Kasumi-1 (cell line): ENCODE data around the gene BAHCC1.

Source experiments
- DNase-seq, 2 experiments: peaks; one replicate each; lab custom pipeline; 2025; lab: John Stamatoyannopoulos, UW

Gene BAHCC1

DNA sequence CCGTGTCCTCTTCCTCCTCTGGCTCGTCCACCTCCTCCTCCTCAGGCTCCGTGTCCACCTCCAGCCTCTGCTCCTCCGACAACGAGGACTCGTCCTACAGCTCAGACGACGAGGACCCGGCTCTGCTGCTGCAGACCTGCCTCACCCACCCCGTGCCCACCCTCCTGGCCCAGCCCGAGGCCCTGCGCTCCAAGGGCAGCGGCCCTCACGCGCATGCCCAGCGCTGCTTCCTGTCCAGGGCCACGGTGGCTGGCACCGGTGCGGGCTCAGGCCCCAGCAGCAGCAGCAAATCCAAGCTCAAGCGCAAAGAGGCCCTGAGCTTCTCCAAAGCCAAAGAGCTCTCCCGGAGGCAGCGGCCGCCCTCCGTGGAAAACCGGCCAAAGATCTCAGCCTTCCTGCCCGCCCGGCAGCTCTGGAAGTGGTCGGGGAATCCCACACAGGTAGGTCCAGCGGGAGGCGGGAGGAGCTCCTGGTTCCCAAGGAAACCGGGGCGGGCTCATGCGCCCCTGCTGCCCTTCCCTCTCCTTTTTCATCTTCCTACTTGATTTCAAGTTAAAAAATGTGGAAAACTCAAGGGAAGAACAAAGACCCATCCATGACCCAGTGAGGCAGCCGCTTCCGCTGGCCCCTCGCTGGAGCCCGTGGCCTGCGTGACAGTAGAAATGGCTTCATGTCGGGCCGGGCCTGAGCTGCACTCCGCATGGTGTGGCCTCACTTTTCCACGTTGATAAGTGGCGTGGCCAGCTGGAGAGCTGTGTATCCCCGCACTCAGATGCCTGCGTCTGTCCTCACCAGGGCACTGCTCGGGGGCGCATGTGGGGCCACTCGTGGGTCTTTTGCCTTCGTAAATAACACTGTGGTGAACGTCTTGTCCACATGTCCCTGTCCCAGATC is 66.6 kb downstream of the BAHCC1 start:
- no peak for DNase-seq

DNA sequence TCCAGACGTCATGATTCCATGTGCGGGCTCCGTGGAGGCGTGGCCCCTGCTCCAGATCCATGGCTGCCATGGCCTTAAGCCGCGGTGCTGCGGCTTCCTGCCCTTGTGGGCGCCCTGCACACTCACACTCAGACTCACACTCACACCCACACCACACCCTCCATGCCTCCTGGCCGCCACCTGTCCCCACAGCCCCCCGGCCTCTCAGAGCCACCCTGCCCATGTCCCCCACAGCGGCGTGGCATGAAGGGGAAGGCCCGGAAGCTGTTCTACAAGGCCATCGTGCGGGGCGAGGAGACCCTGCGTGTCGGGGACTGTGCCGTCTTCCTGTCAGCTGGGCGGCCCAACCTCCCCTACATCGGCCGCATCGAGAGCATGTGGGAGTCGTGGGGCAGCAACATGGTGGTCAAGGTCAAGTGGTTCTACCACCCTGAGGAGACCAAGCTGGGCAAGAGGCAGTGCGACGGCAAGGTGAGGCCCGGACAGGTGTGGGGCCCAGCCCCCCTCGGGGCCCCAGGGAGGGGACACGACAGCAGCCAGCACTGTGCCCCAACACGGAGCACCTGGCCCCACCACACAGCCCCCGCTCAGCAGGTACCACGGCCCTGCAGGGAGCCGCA is 67.4 kb downstream of the BAHCC1 start:
- no peak for DNase-seq

DNA sequence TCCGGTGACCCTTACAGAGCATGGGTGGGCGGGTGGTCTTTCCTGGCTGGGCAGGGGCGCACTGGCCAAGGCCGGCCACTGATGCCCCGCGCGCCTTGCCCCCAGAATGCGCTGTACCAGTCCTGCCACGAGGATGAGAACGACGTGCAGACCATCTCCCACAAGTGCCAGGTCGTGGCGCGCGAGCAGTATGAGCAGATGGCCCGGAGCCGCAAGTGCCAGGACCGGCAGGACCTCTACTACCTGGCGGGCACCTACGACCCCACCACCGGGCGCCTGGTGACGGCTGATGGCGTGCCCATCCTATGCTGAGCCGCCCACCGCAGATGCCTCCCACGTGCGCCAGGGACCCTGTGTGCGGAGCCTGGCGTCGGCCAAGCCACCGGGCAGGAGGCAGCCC is 68.2 kb downstream of the BAHCC1 start:
- DNase-seq = no peak

DNA sequence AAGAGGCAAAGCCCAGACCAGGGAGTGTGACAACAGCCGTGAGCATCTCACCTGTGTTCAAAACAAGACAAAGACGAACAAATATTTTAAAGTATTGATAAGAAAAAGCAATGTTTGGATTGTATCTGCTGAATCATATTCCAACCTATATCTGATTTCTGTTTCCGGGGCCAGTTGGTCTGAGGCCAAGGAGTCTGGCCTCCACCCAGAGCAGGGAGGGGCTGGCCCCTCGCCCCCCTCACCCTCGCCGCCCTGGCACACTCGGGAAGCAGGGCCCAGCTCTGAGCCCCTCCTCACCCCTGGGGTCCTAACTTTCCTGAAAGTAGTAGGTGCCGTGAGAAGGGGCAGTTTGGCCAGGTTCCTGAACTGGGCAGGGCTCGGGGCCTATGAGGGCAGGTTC is 69.3 kb downstream of the BAHCC1 start:
- no peak for DNase-seq

DNA sequence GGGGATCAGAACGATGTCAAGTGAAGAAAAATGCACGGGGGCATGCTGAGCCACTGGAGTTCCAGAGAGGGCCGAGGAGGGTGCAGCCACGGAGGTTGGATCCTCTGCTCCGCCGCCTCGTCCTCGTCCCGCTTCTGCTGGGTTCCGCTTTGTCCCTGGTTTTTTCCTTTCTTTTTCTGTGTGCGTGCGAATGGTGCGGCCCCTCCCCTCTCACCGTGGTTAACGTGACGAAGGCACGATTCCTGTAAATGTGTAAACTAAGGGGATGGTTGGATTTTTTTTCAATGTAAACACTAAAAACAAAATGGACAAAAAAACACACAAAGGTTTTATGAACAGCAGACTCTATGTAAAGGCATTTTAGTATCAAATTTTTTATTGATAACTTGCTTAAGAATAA is 70.7 kb downstream of the BAHCC1 start:
- no peak for DNase-seq

DNA sequence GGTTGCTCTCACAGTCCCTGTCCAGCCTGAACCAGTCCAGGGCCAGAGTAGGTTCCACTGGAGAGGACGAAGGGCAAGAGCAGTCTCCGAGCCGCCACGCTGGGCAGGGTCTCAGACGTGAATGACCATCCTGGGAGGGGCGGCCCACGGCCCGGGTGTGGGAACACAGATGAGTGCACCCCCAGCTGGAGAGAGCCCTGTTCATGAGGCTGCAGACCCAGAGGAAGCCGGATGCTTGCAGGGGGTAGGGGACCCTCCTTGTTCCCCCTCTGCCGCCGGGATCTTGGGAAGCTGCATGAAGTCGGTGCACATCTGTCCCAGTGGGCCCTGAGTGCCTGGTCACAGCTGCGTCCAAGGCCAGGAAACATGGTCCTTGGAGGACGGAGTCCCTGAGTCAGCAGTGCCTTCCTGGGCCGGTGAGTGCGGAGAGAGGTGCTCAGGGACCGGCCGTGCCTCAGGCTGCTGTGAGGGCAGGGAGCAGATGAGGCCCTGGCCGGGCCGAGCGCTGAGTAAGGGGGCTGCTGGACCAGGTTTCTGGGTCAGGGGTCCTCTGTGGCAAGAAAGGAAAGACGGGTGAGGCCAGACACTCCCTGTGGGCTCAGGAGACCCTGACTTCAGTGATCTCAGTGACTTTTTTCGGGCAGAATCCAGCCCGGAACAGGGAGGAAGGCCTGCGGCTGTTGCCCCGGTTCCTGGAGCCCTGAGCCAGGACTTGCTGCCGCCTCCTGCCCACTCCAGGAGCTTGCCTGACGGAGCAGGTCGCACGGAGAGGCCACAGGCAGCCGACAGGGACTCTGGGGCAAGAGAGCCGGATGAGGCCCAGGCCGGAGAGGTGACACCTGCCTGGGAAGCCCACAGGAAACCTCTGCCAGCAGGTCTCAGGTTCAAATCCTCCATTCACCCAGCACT is 71.6 kb downstream of the BAHCC1 start:
- DNase-seq = no peak

DNA sequence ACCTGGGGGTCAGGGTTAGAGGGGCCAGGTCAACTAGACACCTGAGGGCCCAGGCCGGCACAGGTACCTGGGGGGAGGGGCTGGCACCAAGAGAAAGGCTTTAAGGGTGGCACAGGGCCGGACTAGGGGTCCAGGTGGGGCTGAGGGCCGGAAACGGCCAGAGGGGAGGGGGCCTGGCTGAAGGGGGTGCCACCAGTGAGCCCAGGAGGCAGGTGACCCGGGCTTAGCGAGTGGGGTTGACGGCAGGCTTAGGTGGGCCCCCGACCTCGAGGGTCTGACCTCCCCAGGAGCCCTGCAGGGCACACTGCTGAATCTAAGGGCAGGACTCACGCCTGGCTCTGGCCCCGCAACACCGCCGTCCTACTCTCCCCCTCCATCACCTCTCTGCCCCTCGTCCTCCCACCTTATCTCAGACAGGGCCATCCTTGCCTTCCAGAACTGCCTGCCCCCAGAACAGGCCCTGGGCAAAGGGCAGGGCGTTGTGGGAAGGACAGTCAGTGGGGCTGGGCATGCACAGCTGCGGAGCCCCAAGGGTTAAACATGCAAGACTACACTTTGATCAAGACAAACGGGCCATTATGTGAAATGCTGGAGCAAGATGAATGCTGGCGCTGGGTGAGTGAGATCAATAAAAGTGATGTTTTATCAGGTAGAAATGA is 73.0 kb downstream of the BAHCC1 start:
- no peak for DNase-seq

DNA sequence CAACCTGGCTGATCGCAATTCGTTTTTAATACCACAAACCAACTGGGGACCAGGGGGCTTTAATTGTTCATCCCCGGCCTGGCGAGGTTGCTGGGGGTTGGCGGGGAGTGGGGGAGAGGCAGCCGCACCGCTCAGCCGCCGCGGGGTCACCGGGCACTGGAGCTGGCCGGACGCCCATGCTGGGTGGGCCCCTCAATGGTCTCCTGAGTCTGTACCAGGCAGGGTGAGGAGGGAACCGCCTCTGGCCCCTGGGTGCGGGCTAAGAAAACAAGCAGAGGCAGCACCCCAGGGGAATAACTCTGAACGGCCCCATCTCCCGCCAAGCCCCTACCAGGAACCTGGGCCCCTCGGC is 73.5 kb downstream of the BAHCC1 start:
- DNase-seq = no peak

DNA sequence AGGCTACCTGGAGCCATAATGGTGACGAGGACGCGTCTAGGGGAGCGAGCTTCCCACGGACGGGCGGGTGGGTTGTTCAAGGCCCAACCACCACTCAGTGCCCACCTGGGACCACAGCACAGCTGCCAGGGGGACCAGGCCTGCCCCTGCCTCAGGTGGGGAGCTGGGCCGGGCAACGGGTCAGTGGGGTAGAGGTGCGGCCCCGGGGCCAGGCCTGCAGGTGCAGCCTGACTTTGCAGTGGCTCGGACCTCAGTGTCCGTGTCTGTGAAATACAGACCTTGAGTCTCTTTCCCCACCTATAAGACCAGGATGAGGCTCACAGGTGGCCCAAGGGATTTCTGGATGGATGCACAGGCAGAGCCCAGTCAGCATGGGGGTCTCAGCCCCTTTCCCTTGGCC is 74.0 kb downstream of the BAHCC1 start:
- DNase-seq = no peak

DNA sequence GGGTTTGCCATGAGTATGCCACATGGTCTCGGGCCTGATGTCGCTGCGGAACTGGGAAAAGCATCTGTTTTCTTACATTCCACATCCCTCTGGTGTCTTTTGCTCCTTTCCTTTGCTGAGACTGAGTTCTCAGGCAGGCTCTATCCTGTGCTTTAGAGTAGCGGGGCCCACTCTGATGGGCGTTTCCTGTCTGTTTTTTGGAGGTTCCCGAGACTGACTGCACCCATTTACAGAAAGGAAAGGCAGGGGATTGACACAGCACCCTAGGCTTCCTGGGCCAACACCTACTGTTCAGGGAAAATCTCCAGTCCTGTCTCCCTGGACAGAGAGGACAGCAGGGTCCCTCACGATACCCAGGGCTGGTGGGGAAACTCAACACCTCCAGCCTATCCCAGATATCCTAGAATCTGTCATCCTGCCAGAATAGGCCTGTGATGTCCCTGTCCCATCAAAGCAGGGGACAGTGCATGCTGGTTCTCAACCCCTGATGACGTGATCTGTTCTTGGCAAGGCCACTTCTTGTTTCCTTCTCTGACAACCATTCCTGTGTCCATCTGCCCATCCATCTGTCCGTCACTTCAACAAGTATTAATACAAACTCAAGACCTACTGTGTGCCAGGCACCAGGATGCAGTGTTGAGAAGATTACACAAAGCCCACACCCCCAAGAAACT is 75.2 kb downstream of the BAHCC1 start:
- no peak for DNase-seq

DNA sequence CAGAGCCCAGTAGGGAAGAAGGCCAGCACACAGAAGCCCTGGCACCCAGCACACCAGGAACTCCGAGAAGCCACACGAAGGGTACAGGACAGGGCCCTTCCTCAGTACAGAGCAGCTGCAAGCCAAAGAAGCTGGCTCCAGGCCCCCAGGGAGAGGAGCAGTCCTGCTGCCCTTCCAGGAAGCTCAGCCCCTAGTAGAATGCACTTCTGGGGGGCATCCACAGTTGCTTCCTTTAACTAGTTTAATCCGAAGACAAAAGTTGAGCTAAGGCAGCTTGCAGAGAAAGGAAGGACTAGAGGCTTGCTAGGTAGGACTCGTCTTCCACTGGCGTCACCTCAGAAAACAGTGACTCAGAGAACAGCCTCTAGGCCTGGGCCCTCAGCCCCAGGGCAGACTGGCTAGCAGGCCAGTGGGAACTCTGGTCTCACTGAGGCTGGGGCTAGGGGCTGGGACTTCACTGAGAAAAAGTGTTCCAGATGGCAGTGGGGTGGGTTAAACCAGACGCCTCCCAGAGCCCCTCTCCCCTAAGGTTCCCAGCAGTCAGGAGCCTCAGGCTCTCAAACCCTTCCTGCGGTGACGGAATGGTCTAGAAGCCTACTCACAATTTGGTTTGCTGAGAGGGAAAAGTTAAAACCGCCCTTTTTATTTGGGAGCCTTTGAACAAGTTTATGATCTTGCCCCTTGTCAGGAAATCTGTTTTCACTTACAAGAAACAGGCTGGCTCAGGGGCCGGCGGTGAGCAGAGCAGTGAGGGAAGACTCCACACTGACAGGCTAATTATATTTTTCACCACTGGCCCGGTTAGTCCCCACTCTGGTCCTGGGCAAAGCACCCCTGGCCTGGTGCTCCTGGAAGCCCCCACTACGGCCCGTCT is 75.9 kb downstream of the BAHCC1 start:
- DNase-seq = no peak

DNA sequence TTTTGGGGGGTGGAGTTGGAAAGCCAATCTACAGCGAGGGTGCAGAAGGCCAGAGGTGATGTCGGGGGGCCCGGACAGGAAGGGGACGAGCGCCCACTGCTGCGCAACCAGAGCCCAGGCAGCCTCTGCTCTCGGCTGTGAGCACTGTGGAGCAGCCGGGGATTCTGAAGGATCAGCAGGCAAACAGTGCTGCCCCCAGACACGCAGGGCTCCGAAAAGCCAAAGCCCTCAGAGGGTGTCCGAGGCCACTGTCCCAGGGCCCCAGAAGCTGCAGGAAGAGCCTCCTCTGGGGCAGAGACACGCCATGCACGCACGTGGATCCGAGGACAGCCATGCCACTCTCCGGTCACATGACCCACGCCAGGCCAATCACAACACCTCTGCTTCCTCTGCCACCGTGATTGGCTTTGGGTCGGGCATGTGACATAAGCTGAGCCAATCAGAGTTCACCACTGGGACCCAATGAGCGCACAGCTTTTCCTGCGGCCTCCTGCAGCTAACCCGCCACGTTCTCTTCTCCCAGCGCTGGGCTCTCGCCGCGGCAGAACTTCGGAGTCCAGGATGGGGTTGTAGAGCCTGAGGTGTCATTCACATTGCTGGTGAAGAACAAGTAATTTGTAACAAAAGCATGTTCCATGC is 76.7 kb downstream of the BAHCC1 start:
- no peak for DNase-seq

DNA sequence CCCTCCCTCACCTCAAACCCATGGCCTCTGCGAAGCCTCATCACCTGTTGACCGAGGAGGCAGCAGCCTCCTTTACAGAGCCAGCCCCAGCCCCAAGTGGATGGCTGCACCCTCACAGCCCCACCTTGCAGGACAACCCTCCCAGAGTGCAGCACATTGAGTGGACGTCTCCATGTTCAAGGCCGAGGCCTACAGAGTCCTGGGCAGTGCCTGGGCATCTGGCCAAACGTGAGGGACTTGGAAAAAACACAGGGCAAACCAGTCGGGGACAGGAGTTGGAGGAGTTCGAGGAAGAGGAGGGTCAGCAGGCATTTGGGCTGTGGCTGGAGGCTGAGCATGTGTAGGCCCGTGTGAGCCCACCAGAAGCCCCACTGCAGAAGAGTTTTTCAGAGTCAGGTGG is 77.8 kb downstream of the BAHCC1 start:
- DNase-seq = no peak

DNA sequence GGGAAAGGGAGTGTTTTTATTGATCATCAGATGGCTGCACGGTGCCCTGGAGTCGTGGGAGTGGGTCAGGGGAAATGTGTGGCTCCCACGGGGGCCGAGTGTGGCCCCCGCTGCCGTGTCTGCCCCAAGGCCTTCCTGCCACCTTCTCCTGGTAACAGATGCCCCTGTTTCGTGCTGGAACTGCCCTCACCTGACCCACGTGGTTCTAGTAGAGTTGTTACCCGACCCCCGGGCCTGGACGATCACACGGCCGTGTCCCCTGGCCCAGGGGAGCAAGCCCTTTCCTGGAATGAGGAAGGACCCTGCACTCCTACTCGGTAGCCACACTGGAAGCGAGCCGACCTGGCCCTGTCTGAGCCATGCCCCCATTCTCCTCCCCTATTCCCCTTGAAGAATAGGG is 79.7 kb downstream of the BAHCC1 start:
- DNase-seq = no peak

DNA sequence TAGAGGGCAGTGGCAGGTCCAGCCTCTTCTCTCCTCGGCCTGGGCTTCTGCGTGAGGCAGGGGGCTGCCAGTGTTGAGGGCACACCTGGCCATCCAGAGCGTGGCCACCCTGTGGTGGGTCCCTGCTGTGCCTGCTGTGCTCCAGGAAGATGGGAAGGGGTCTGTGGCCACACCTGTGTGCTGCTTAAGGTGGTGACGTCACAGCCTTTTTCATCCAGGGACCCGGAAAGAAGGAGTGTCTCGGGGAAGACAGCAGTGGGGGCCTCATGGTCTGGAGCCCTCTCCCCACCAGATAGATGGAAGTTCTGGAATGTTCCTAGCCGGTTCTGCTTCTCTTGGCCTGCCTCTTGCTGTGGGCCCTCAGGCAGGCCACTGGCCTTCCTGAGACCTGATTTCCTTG is 80.8 kb downstream of the BAHCC1 start:
- no peak for DNase-seq

DNA sequence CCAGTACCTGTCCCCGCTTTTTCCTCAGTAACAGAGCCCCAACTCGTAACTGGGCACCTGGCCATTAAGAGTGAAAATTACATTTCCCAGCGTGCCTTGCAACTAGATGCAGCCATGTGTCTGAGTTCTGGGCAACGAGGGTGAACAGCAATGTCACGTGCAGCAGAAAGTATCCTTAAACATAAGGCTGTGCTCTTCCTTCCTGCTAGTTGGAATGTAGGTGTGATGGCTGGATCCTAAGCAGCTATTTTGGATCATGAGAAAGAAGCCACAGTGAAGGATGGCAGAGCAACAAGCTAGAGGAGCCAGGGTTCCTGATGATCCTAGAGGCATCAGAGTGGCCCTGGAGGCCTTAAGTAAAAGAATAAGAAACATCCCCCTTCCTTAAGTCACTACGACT is 81.4 kb downstream of the BAHCC1 start:
- DNase-seq = no peak

DNA sequence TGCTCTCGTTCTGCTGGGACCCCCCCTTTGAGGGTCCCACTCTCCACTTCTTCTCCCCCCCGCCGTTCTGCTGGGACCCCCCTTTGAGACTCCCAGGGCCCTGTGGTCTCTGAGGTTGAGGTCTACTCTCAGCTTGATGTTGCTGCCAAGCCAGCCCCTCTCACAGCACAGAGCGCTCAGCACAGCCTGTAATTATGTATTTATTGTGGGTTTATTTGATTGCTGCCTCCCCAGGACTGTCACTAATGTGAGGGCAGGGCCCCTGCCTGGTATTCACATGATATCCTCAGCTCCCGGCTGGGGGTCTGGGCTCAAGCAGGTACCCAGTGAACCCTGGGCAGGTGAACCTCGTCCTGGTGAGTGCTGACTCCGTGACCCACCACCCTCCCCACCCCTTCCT is 81.9 kb downstream of the BAHCC1 start:
- no peak for DNase-seq

DNA sequence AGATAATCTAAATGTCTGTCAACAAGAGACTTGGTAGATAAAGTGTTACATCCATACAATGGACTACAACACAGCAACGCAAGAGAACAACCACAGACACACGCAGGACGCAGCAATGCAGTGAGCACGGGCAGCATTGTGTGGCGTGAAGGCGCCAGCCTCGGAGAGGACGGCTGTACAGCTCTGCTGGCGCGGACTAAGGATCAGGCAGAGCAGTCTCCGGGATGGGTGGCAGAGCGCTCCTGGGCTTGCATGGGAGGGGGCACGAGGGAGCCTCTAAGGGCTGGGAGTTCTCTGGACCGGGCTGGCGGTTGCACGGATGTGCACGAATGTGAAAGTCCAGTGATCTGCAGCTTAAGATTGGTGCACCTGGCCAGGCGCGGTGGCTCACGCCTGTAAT is 82.9 kb downstream of the BAHCC1 start:
- DNase-seq = no peak

DNA sequence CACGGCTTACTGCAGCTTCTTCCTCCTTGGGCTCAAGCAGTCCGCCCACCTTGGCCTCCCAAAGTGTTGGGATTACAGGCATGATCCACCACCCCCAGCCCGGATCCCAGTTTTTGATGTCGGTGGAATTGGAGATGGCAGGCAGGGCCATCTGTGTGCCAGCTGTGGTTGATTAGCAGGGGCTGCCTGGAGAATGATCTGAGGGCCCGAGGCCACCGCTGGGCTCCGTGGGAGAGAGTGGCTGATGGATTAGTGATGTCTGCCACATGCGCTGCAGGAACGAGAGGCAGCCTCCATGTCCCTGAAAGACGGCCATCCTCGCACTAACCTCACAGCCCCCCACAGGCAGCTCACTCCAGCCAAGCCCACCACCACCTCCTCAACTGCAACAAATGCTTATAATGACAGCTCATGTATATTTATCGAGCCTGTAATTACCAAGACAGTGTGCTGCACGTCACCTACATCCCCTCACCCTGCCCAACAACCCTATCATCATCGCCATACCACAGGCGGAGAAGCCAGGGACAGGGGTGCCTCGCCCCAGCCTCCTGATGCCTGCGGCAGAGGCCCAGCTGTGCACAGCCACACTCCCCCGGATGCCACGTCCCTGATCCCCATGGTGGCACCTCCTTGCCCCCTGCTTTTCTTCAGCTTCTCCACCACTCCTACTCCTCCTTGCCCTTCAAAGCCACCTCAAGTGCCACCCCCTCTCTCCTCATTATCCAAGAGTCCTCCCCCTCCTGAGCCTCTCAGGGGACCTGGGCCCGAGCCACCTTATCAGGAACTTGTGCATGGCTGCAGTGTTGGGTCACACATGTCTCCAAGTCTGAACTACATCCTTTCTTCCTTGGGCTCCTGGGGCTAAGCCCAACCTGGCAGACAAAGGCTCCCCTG is 84.2 kb downstream of the BAHCC1 start:
- no peak for DNase-seq
